Rectal smooth muscle tissue (tissue), 1 donor: Measurements from ENCODE around the gene RFPL2.
"Not testable (repeated sequence)": the region's sequence is repeated elsewhere in the genome, so short reads cannot be mapped to it uniquely, and the experiment has no call there.

Source experiments
- H3K27ac ChIP-seq: one replicate; pipeline ENCODE4 v1.7.0; 2013; ENCODE audit warnings: low read depth, low read length, inconsistent platforms
- H3K27me3 ChIP-seq: one replicate; pipeline ENCODE4 v1.7.0; 2013; ENCODE audit warnings: low read length; ENCODE audit not compliant: control insufficient read depth, insufficient read depth
- H3K36me3 ChIP-seq: one replicate; pipeline ENCODE4 v1.7.0; 2013; ENCODE audit warnings: low read length; ENCODE audit not compliant: control insufficient read depth, insufficient read depth
- H3K4me1 ChIP-seq: one replicate; pipeline ENCODE4 v1.7.0; 2013; ENCODE audit warnings: low read length; ENCODE audit not compliant: control insufficient read depth, insufficient read depth
- H3K4me3 ChIP-seq: one replicate; pipeline ENCODE4 v1.7.0; 2013; ENCODE audit warnings: low read length
- H3K9ac ChIP-seq: one replicate; pipeline ENCODE4 v1.7.0; 2013; ENCODE audit warnings: low read length

RFPL2 gene

GRCh38 chr22:32181043-32181442 is 23.8 kb downstream of the RFPL2 start:
- Histone ChIP-seq H3K27ac (no peak overlapping the region), H3K27me3 (no peaks in the 10 kb centered on the region), H3K4me1 (no peaks in the 10 kb centered on the region), H3K9ac (no peak overlapping the region), H3K4me3 (no peak overlapping the region), H3K36me3 (no peaks in the 10 kb centered on the region)

GRCh38 chr22:32177221-32177765 is 27.6 kb downstream of the RFPL2 start:
- H3K4me3 ChIP-seq = no peak overlapping the region
- H3K27ac ChIP-seq = no peak overlapping the region
- H3K4me1 ChIP-seq = no peaks in the 10 kb centered on the region
- no peaks in the 10 kb centered on the region for H3K27me3 ChIP-seq
- no peaks in the 10 kb centered on the region for H3K36me3 ChIP-seq
- H3K9ac ChIP-seq = no peak overlapping the region

GRCh38 chr22:32175683-32176644 is 28.9 kb downstream of the RFPL2 start:
- H3K27me3 ChIP-seq = no peaks in the 10 kb centered on the region
- no peaks in the 10 kb centered on the region for H3K4me1 ChIP-seq
- H3K4me3 ChIP-seq = no peak overlapping the region
- no peak overlapping the region for H3K27ac ChIP-seq
- H3K36me3 ChIP-seq = no peaks in the 10 kb centered on the region
- no peak overlapping the region for H3K9ac ChIP-seq

GRCh38 chr22:32175115-32175514 is 29.8 kb downstream of the RFPL2 start:
- no peaks in the 10 kb centered on the region for H3K36me3 ChIP-seq
- H3K27ac ChIP-seq = no peak overlapping the region
- no peaks in the 10 kb centered on the region for H3K27me3 ChIP-seq
- H3K9ac ChIP-seq = no peak overlapping the region
- H3K4me1 ChIP-seq = no peaks in the 10 kb centered on the region
- no peak overlapping the region for H3K4me3 ChIP-seq

- no peaks in the 10 kb centered on the region for H3K4me1 ChIP-seq
- H3K27me3 ChIP-seq = no peaks in the 10 kb centered on the region
- no peak overlapping the region for H3K27ac ChIP-seq
- no peaks in the 10 kb centered on the region for H3K36me3 ChIP-seq
- H3K9ac ChIP-seq = no peak overlapping the region
- no peak overlapping the region for H3K4me3 ChIP-seq
Measured at GRCh38 chr22:32165681-32166080, 39.2 kb downstream of the RFPL2 start.

GRCh38 chr22:32164075-32164860 is 40.6 kb downstream of the RFPL2 start:
- H3K9ac ChIP-seq = no peak overlapping the region
- H3K4me3 ChIP-seq = no peak overlapping the region
- no peak overlapping the region for H3K27ac ChIP-seq
- H3K36me3 ChIP-seq = no peaks in the 10 kb centered on the region
- H3K4me1 ChIP-seq = no peaks in the 10 kb centered on the region
- no peaks in the 10 kb centered on the region for H3K27me3 ChIP-seq

- H3K36me3 ChIP-seq, H3K4me3 ChIP-seq, H3K9ac ChIP-seq, H3K4me1 ChIP-seq, H3K27ac ChIP-seq, H3K27me3 ChIP-seq: not testable (repeated sequence)
Measured at GRCh38 chr22:32160411-32160810, 44.5 kb downstream of the RFPL2 start.

GRCh38 chr22:32158712-32159533 is 46.0 kb downstream of the RFPL2 start, which contains the start of gene C22orf42:
C22orf42 (minus strand) TSS chr22:32159303; CDS start chr22:32159215, 88 bp downstream.
- Histone ChIP-seq H3K4me3 (no peak within 1 kb of the TSS), H3K9ac (no peak within 1 kb of the TSS), H3K4me1 (no peaks in the 10 kb centered on the region), H3K27me3 (no peaks in the 10 kb centered on the region), H3K27ac (no peak within 1 kb of the TSS), H3K36me3 (no peaks in the 10 kb centered on the region)

GRCh38 chr22:32157632-32158031 is 47.2 kb downstream of the RFPL2 start:
- H3K4me3 ChIP-seq, H3K27ac ChIP-seq, H3K4me1 ChIP-seq, H3K9ac ChIP-seq, H3K27me3 ChIP-seq, H3K36me3 ChIP-seq: not testable (repeated sequence)

GRCh38 chr22:32154727-32155126 is 50.1 kb downstream of the RFPL2 start:
- H3K36me3 ChIP-seq = not testable (repeated sequence)

GRCh38 chr22:32151641-32152040 is 53.2 kb downstream of the RFPL2 start:
- not testable (repeated sequence) for H3K27me3 ChIP-seq, H3K4me1 ChIP-seq, H3K36me3 ChIP-seq, H3K4me3 ChIP-seq, H3K9ac ChIP-seq, H3K27ac ChIP-seq

More at GRCh38 chr22:32154727-32155126, 50.1 kb downstream of the RFPL2 start:
- H3K9ac ChIP-seq, H3K4me1 ChIP-seq, H3K4me3 ChIP-seq, H3K27ac ChIP-seq, H3K27me3 ChIP-seq: not testable (repeated sequence)

- not testable (repeated sequence) for H3K27ac ChIP-seq
Measured at GRCh38 chr22:32150647-32151046, 54.2 kb downstream of the RFPL2 start.

More at GRCh38 chr22:32150647-32151046, 54.2 kb downstream of the RFPL2 start:
- not testable (repeated sequence) for H3K4me3 ChIP-seq, H3K9ac ChIP-seq, H3K27me3 ChIP-seq, H3K4me1 ChIP-seq, H3K36me3 ChIP-seq
